ENCODE results near the gene SLC22A23. TPM values are rescaled to one million over a fixed set of nuclear protein-coding genes. Genes with fewer than 3 reads are reported as not detected.

SLC22A23 gene
- total RNA-seq, 4 donors from 2014 or later = 7.1 to 9.6 (median 8.2) TPM

DNA sequence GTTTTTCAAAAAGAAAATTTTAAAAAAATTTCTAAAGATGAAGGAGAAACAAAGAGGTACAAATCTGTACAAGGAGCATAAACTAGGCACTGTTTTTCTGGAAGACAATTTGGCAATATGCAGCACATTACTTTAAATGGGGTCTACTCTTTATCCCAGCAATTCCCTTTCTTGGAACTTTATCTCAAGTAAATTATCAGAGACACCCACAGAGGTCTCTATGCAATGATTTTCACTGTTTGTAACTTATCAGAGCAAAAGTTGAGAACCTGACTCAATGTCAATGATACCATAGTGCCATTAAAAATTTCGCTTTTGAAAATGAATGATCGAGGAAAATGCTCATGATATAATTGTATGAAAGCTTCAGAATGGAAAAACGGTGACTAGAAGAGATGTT, 35.7 kb downstream of the SLC22A23 start:
- Histone ChIP-seq H3K36me3 (no peaks in the 10 kb centered on the region), H3K4me1 (peaks cover 0 to 8% (median 0%) of the 10 kb centered on the region in 4 donors), H3K27me3 (no peaks in the 10 kb centered on the region), H3K4me3 (no peak overlapping the region), H3K27ac (no peak overlapping the region), H3K9me3 (no peaks in the 10 kb centered on the region)
- DNase-seq (ENCODE audit: low spot score in 2 of 2) = no peak
- 92% methylated on average over 3 of the region's 3 CpGs for WGBS, 2 donors
- TF ChIP-seq POLR2A (IDR thresholded peaks at IDR 0.05) (no peak), EP300 (IDR thresholded peaks at IDR 0.05) (no peak)
- TF ChIP-seq, protein P1, sequence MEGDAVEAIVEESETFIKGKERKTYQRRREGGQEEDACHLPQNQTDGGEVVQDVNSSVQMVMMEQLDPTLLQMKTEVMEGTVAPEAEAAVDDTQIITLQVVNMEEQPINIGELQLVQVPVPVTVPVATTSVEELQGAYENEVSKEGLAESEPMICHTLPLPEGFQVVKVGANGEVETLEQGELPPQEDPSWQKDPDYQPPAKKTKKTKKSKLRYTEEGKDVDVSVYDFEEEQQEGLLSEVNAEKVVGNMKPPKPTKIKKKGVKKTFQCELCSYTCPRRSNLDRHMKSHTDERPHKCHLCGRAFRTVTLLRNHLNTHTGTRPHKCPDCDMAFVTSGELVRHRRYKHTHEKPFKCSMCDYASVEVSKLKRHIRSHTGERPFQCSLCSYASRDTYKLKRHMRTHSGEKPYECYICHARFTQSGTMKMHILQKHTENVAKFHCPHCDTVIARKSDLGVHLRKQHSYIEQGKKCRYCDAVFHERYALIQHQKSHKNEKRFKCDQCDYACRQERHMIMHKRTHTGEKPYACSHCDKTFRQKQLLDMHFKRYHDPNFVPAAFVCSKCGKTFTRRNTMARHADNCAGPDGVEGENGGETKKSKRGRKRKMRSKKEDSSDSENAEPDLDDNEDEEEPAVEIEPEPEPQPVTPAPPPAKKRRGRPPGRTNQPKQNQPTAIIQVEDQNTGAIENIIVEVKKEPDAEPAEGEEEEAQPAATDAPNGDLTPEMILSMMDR (IDR thresholded peaks at IDR 0.05) = no peak

- Histone ChIP-seq H3K4me1 (peaks cover 0 to 8% (median 0%) of the 10 kb centered on the region in 4 donors), H3K36me3 (no peaks in the 10 kb centered on the region), H3K4me3 (no peak overlapping the region), H3K9me3 (no peaks in the 10 kb centered on the region), H3K27ac (no peak overlapping the region), H3K27me3 (no peaks in the 10 kb centered on the region)
- no peak for DNase-seq (ENCODE audit: low spot score in 2 of 2)
- 62 to 63% methylated on average over 3 of the region's 3 CpGs for WGBS, 2 donors
- TF ChIP-seq, protein P1 (IDR thresholded peaks at IDR 0.05) = no peak
- no peak for TF ChIP-seq POLR2A (IDR thresholded peaks at IDR 0.05)
- no peak for TF ChIP-seq EP300 (IDR thresholded peaks at IDR 0.05)
Observed at GRCh38 chr6:3419624-3420272, 37.1 kb downstream of the SLC22A23 start.

GRCh38 chr6:3418496-3419060, 38.3 kb downstream of the SLC22A23 start:
- no peak overlapping the region for H3K4me3 ChIP-seq
- H3K36me3 ChIP-seq = no peaks in the 10 kb centered on the region
- H3K27me3 ChIP-seq = no peaks in the 10 kb centered on the region
- TF ChIP-seq POLR2A (IDR thresholded peaks at IDR 0.05) (no peak), EP300 (IDR thresholded peaks at IDR 0.05) (no peak)
- TF ChIP-seq, protein P1 (IDR thresholded peaks at IDR 0.05) = no peak
- H3K4me1 ChIP-seq = peaks cover 0 to 8% (median 0%) of the 10 kb centered on the region in 4 donors
- 91 to 93% methylated on average over 8 of the region's 8 CpGs for WGBS, 2 donors
- H3K9me3 ChIP-seq = no peaks in the 10 kb centered on the region
- no peak for DNase-seq (ENCODE audit: low spot score in 2 of 2)
- H3K27ac ChIP-seq = no peak overlapping the region

DNA sequence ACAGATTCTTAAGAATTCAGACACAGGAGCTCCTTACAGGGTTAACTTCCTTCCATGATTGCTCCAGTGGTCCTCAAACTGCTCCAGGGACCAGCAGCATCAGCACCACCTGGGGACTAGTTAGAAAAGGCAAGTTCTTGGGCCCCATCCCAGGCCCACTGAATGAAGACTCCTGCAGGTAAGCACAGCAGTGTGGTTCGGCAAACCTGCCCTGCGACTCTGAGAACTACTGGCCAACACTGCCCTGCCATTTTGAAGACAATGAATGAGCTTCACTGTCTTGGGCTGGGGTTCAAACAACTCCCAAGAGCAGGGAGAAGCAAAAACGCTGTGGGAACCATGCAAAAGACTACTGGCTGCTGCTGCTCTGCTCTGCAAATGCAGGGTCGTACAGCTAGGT, 39.4 kb downstream of the SLC22A23 start:
- Histone ChIP-seq H3K9me3 (peaks cover 0 to 5% (median 0%) of the 10 kb centered on the region in 4 donors), H3K4me3 (no peak overlapping the region), H3K27ac (no peak overlapping the region), H3K4me1 (peaks cover 0 to 5% (median 0%) of the 10 kb centered on the region in 4 donors), H3K36me3 (peaks cover 0 to 11% (median 0%) of the 10 kb centered on the region in 3 donors), H3K27me3 (no peaks in the 10 kb centered on the region)
- no peak for DNase-seq (ENCODE audit: low spot score in 2 of 2)
- 81 to 93% methylated on average over 4 of the region's 4 CpGs for WGBS, 2 donors
- no peak for TF ChIP-seq EP300 (IDR thresholded peaks at IDR 0.05)
- no peak for TF ChIP-seq POLR2A (IDR thresholded peaks at IDR 0.05)
- TF ChIP-seq, protein P1 (IDR thresholded peaks at IDR 0.05) = no peak

DNA sequence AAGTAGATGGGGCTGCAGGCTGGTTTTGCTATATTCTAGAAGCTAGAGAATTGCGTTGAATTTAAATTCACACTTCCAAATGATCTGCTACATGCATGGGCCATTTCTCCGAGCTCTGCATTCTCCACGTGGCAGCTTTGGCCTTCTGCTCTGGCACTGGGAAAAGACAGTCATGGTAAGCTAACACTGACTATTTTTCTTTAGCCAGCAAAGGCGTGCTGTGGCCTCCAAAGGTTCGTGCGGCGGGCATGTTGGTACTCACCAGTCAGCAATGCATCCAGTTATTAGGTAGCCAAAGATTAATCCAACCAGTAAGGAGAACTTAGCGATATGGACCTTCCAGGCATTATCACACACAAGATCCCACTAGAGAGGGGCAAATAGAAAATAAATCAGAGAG, 41.4 kb downstream of the SLC22A23 start:
- no peak for DNase-seq (ENCODE audit: low spot score in 2 of 2)
- WGBS, 2 donors = 94% methylated on average over 8 of the region's 8 CpGs
- Histone ChIP-seq H3K36me3 (peaks cover 0 to 14% (median 0%) of the 10 kb centered on the region in 3 donors), H3K4me3 (no peak overlapping the region), H3K27me3 (no peaks in the 10 kb centered on the region), H3K27ac (no peak overlapping the region), H3K9me3 (peaks cover 0 to 6% (median 0%) of the 10 kb centered on the region in 4 donors), H3K4me1 (peaks cover 0 to 3% (median 2%) of the 10 kb centered on the region in 4 donors)
- no peak for TF ChIP-seq POLR2A (IDR thresholded peaks at IDR 0.05)
- TF ChIP-seq EP300 (IDR thresholded peaks at IDR 0.05) = no peak
- TF ChIP-seq, protein P1 (IDR thresholded peaks at IDR 0.05) = no peak
